Measurements from ENCODE around the gene PAPPA.

The PAPPA gene

GRCh38 chr9:116196806-116197205 lies 43.2 kb downstream of the PAPPA start:
- Histone ChIP-seq H3K4me2 (ENCODE audit: low read length) (no peak overlapping the region), H4K20me1 (ENCODE audit: insufficient read depth, low read length) (no peaks in the 10 kb centered on the region), H3K4me3 (ENCODE audit: low read length) (no peak overlapping the region), H3K27ac (ENCODE audit: low read length) (no peak overlapping the region), H3K9me3 (ENCODE audit: insufficient read depth, low read length) (no peaks in the 10 kb centered on the region), H3K79me2 (ENCODE audit: low read length) (no peaks in the 10 kb centered on the region), H3K27me3 (ENCODE audit: low read depth, low read length) (peaks cover 42% of the 10 kb centered on the region; the same call in 1 of the 2 replicates), H2AFZ (ENCODE audit: low read depth, low read length) (no peak overlapping the region), H3K9ac (ENCODE audit: low read length) (no peak overlapping the region), H3K4me1 (ENCODE audit: low read length) (no peaks in the 10 kb centered on the region), H3K36me3 (replicated peaks; ENCODE audit: low read depth, low read length) (no peaks in the 10 kb centered on the region)
- TF ChIP-seq CTCF (IDR thresholded peaks at IDR 0.05; ENCODE audit: low read depth, low read length) (no peak), EZH2phosphoT487 (IDR thresholded peaks at IDR 0.05; ENCODE audit: low read depth) (no peak)

- Histone ChIP-seq H4K20me1 (ENCODE audit: insufficient read depth, low read length) (no peaks in the 10 kb centered on the region), H2AFZ (ENCODE audit: low read depth, low read length) (no peak overlapping the region), H3K9me3 (ENCODE audit: insufficient read depth, low read length) (no peaks in the 10 kb centered on the region), H3K36me3 (replicated peaks; ENCODE audit: low read depth, low read length) (no peaks in the 10 kb centered on the region), H3K27me3 (ENCODE audit: low read depth, low read length) (peaks cover 45% of the 10 kb centered on the region; the same call in 1 of the 2 replicates), H3K4me1 (ENCODE audit: low read length) (no peaks in the 10 kb centered on the region), H3K9ac (ENCODE audit: low read length) (no peak overlapping the region), H3K27ac (ENCODE audit: low read length) (no peak overlapping the region), H3K79me2 (ENCODE audit: low read length) (no peaks in the 10 kb centered on the region), H3K4me3 (ENCODE audit: low read length) (no peak overlapping the region), H3K4me2 (ENCODE audit: low read length) (no peak overlapping the region)
- TF ChIP-seq EZH2phosphoT487 (IDR thresholded peaks at IDR 0.05; ENCODE audit: low read depth) (no peak), CTCF (IDR thresholded peaks at IDR 0.05; ENCODE audit: low read depth, low read length) (no peak)
These were observed 44.8 kb downstream of the PAPPA start for GRCh38 chr9:116198344-116198743.

- Histone ChIP-seq H3K9me3 (ENCODE audit: insufficient read depth, low read length) (no peaks in the 10 kb centered on the region), H2AFZ (ENCODE audit: low read depth, low read length) (no peak overlapping the region), H3K4me1 (ENCODE audit: low read length) (no peaks in the 10 kb centered on the region), H3K27me3 (ENCODE audit: low read depth, low read length) (peaks cover 25% of the 10 kb centered on the region; the same call in 1 of the 2 replicates), H3K4me3 (ENCODE audit: low read length) (no peak overlapping the region), H3K4me2 (ENCODE audit: low read length) (no peak overlapping the region), H3K27ac (ENCODE audit: low read length) (no peak overlapping the region), H3K79me2 (ENCODE audit: low read length) (no peaks in the 10 kb centered on the region), H4K20me1 (ENCODE audit: insufficient read depth, low read length) (no peaks in the 10 kb centered on the region), H3K9ac (ENCODE audit: low read length) (no peak overlapping the region), H3K36me3 (replicated peaks; ENCODE audit: low read depth, low read length) (no peaks in the 10 kb centered on the region)
- TF ChIP-seq CTCF (IDR thresholded peaks at IDR 0.05; ENCODE audit: low read depth, low read length) (no peak), EZH2phosphoT487 (IDR thresholded peaks at IDR 0.05; ENCODE audit: low read depth) (no peak)
These were observed 48.8 kb downstream of the PAPPA start for GRCh38 chr9:116202219-116202912.

GRCh38 chr9:116204252-116204882 lies 50.8 kb downstream of the PAPPA start:
- Histone ChIP-seq H3K27me3 (ENCODE audit: low read depth, low read length) (peaks cover 12% of the 10 kb centered on the region; the same call in 1 of the 2 replicates), H3K36me3 (replicated peaks; ENCODE audit: low read depth, low read length) (no peaks in the 10 kb centered on the region), H4K20me1 (ENCODE audit: insufficient read depth, low read length) (no peaks in the 10 kb centered on the region), H3K27ac (ENCODE audit: low read length) (no peak overlapping the region), H2AFZ (ENCODE audit: low read depth, low read length) (no peak overlapping the region), H3K79me2 (ENCODE audit: low read length) (no peaks in the 10 kb centered on the region), H3K9ac (ENCODE audit: low read length) (no peak overlapping the region), H3K4me2 (ENCODE audit: low read length) (no peak overlapping the region), H3K9me3 (ENCODE audit: insufficient read depth, low read length) (no peaks in the 10 kb centered on the region), H3K4me1 (ENCODE audit: low read length) (no peaks in the 10 kb centered on the region), H3K4me3 (ENCODE audit: low read length) (no peak overlapping the region)
- TF ChIP-seq CTCF (IDR thresholded peaks at IDR 0.05; ENCODE audit: low read depth, low read length) (no peak), EZH2phosphoT487 (IDR thresholded peaks at IDR 0.05; ENCODE audit: low read depth) (no peak)
